Measurements from ENCODE around the gene UCK1. TPM values are rescaled to one million over a fixed set of nuclear protein-coding genes. Genes with fewer than 3 reads are reported as not detected.

Gene UCK1
- 24.1 and 25.3 TPM in 2 replicates for total RNA-seq (2016; rRNA removed; fragmentation: Illumina TruSeq; extraction: Trizol)
- total RNA-seq (2016; cell fraction: cytosol; rRNA removed; fragmentation: Illumina TruSeq; extraction: Trizol; ENCODE audit: low read depth): 15.3 and 19.7 TPM in 2 replicates
- total RNA-seq (2016; cell fraction: insoluble cytoplasmic fraction; rRNA removed; fragmentation: Illumina TruSeq; extraction: Trizol): 23.3 and 24.1 TPM in 2 replicates
- total RNA-seq (2016; cell fraction: membrane; rRNA removed; fragmentation: Illumina TruSeq; extraction: Trizol): 33.2 and 36.4 TPM in 2 replicates
- total RNA-seq (2016; cell fraction: nucleus; rRNA removed; fragmentation: Illumina TruSeq; extraction: Trizol): 15.4 and 16.5 TPM in 2 replicates
- polyA plus RNA-seq (2011; rRNA removed): 11.0 and 15.3 TPM in 2 replicates
- polyA plus RNA-seq (2011; cell fraction: cytosol; rRNA removed): 14.5 and 15.9 TPM in 2 replicates
- 23.4 and 24.9 TPM in 2 replicates for polyA plus RNA-seq (2011; cell fraction: nucleus; rRNA removed)
- polyA plus RNA-seq (2012): 12.9 and 14.6 TPM in 2 replicates
- 19.2 and 25.0 TPM in 2 replicates for polyA plus RNA-seq (2016; cell fraction: cytosol; fragmentation: Illumina TruSeq; extraction: Trizol; ENCODE audit: low read depth)
- 27.5 and 27.7 TPM in 2 replicates for polyA plus RNA-seq (2016; cell fraction: insoluble cytoplasmic fraction; fragmentation: Illumina TruSeq; extraction: Trizol; ENCODE audit: low read depth)
- polyA plus RNA-seq (2016; cell fraction: membrane; fragmentation: Illumina TruSeq; extraction: Trizol; ENCODE audit: low read depth): 32.5 and 35.5 TPM in 2 replicates
- polyA plus RNA-seq (2016; cell fraction: nucleus; fragmentation: Illumina TruSeq; extraction: Trizol; ENCODE audit: insufficient read depth, low read depth): 32.5 and 35.4 TPM in 2 replicates
- 11.4 and 48.7 TPM in 2 replicates for polyA minus RNA-seq (2011; rRNA and poly(A)+ RNA removed; ENCODE audit: low replicate concordance)
- polyA minus RNA-seq (2011; cell fraction: cytosol; rRNA and poly(A)+ RNA removed): 6.5 and 6.8 TPM in 2 replicates
- 8.3 and 8.5 TPM in 2 replicates for polyA minus RNA-seq (2011; cell fraction: nucleus; rRNA and poly(A)+ RNA removed)
- Bru-seq, nascent RNA: percentile 55 among the genes with signal in this experiment
- percentile 73 among the genes with signal in this experiment for BruChase-seq, experiment 1, labeled RNA remaining after a 6-hour chase
- BruChase-seq, experiment 2, labeled RNA remaining after a 2-hour chase: percentile 66 among the genes with signal in this experiment
- long read RNA-seq, experiment 1, transcript UCK1-204 (7 exons, 2,167 nt): major isoform, 31 of 42 reads
- long read RNA-seq, experiment 1, transcript UCK1-202 (7 exons, 2,051 nt): minor isoform, 5 of 42 reads
- long read RNA-seq, experiment 1, partial matches to known transcripts: 0 of 42 reads
- long read RNA-seq, experiment 1, other reads (novel, unspliced or antisense): 6 of 42 reads
- long read RNA-seq, experiment 2, transcript UCK1-204 (7 exons, 2,167 nt): major isoform, 20 of 38 reads
- long read RNA-seq, experiment 2, partial matches to known transcripts: 4 of 38 reads
- long read RNA-seq, experiment 2, other reads (novel, unspliced or antisense): 11 of 38 reads

DNA sequence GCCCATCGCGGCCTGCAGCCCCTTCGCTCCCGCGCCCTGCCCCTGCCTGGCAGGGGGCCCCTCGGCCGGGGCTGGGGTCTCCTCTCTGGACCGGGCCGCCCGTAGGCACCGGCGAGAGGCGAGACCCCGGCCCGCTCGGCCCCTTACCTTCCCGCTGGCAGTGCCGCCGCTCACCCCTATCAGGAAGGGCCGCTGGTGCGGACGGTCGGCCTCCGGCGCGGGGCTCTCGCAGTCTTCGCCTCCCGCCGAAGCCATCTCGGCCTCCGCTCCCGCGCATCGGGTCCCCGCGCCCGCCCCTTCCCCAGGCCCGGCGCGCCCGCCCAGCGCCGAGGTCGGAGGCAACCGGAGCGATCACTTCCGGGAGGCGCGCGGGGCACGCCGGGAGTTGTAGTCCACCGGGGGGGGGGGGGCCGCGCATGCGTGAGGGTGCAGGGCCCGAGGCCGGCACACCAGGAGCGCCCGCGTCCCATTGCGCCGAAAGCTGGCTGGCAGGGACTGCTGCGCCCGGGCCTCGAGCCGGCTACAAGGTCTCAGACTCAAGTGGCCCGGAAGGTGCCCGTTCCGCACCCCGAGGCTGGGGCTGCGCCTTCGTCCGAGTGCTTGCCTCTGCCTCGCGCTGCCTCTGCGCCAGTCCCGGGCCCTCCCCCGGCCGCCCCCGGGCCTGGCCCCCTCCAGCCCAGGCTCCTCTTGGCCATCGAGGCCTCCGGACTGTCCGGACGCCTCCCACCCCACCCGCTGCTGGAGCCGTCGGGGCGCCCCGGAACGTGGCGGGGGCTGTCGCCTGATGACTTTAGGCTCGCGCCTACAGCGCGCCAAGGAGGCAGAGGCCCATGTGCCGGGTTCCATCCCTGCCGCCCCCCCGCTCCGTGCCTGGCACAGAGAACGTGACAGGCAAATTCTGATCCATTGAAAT is at the start of gene UCK1:
TSS of gene UCK1 (minus strand) at position 344 of the 913 bp plus-strand sequence. CDS start at position 255, 89 bp downstream.
- in situ Hi-C loops (cut with HindIII; ENCODE audit: extremely low pct_ligation_motif_present, low pct_unique_long_range_greater_than_20kb): no loop called here
- intact Hi-C loops (cut with micrococcal nuclease; ENCODE audit: unreplicated experiment): no loop called here
- DNase-seq (ENCODE audit: low spot score): peak; percentile 42
- CTCF ChIA-PET (ENCODE audit: low intra/inter-chr PET ratio, low total read pairs): no interaction called here
- peaks cover 23% of the 10 kb centered on the region for H3K4me1 ChIP-seq (ENCODE audit: insufficient read depth, low read length)
- POLR2A ChIA-PET: interaction anchor here (0.9 to 1.3 kb wide), 2 partner anchors 14 to 15 kb away, joined by 3 read pairs; partner anchors contain the start of gene PRRT1B
- H3K36me3 ChIP-seq (replicated peaks in 1 of 2; ENCODE audit: control insufficient read depth in 1 of 2, insufficient read depth in 2 of 2, low read length in 2 of 2): peaks cover 3 to 19% of the 10 kb centered on the region in 2 experiments; a peak in 3 of 5 replicates
- no TSS peak for BruUV-seq (replicated peaks)
- no peaks in the 10 kb centered on the region for H3K9me3 ChIP-seq (ENCODE audit: low read length)
- FAIRE-seq: no peak
- peak within 1 kb of the TSS; percentile 76 for H3K9ac ChIP-seq (ENCODE audit: insufficient read depth, low read depth, low read length)
- no peak within 1 kb of the TSS for H2AFZ ChIP-seq (ENCODE audit: low read length)
- peaks cover 3 to 21% of the 10 kb centered on the region in 2 experiments; a peak in 3 of 5 replicates for H3K27me3 ChIP-seq (ENCODE audit: control insufficient read depth in 1 of 2, insufficient read depth in 2 of 2, low read length in 2 of 2)
- WGBS (ENCODE audit: low lambda C conversion rate): 77% methylated on average over 22 of the region's 103 CpGs
- peak within 1 kb of the TSS; percentile 52 to 87 (median 78) for H3K4me3 ChIP-seq (replicated peaks in 1 of 3; ENCODE audit: insufficient read depth in 1 of 3, low read depth in 2 of 3, low read length in 3 of 3)
- ATAC-seq: peak; percentile 81
- peak within 1 kb of the TSS; percentile 98 for H3K4me2 ChIP-seq (ENCODE audit: low read depth, low read length)
- peak within 1 kb of the TSS; percentile 42 for H3K27ac ChIP-seq (ENCODE audit: extremely low read length, insufficient read depth, low read length)
- H4K20me1 ChIP-seq (ENCODE audit: insufficient read depth, low read length): no peaks in the 10 kb centered on the region
- peaks cover 6% of the 10 kb centered on the region for H3K79me2 ChIP-seq (ENCODE audit: insufficient read depth, low read length)
- TF ChIP-seq EEA1 (CRISPR knock-in tag; IDR thresholded peaks at IDR 0.05; ENCODE audit: borderline replicate concordance) (no peak), PRMT3 (CRISPR knock-in tag; IDR thresholded peaks at IDR 0.05; ENCODE audit: borderline replicate concordance, low read depth) (no peak), HOXA9 (CRISPR knock-in tag; IDR thresholded peaks at IDR 0.05; ENCODE audit: borderline replicate concordance) (no peak), ZNF274 (CRISPR knock-in tag; IDR thresholded peaks at IDR 0.05) (no peak), POGZ (CRISPR knock-in tag; IDR thresholded peaks at IDR 0.05) (no peak), ZNF558 (CRISPR knock-in tag; IDR thresholded peaks at IDR 0.05; ENCODE audit: borderline replicate concordance) (no peak), ZNF501 (CRISPR knock-in tag; IDR thresholded peaks at IDR 0.05) (no peak), ZSCAN31 (CRISPR knock-in tag; IDR thresholded peaks at IDR 0.05; ENCODE audit: low read depth) (no peak), KAT7 (CRISPR knock-in tag; IDR thresholded peaks at IDR 0.05; ENCODE audit: borderline replicate concordance) (no peak), NCOR1 (IDR thresholded peaks at IDR 0.05; ENCODE audit: borderline replicate concordance, low read length) (no peak), ZSCAN20 (CRISPR knock-in tag; IDR thresholded peaks at IDR 0.05; ENCODE audit: borderline replicate concordance) (0 out of 2 replicates have a peak, but pooled peaks have one; percentile 33)
- TF ChIP-seq, protein P1, sequence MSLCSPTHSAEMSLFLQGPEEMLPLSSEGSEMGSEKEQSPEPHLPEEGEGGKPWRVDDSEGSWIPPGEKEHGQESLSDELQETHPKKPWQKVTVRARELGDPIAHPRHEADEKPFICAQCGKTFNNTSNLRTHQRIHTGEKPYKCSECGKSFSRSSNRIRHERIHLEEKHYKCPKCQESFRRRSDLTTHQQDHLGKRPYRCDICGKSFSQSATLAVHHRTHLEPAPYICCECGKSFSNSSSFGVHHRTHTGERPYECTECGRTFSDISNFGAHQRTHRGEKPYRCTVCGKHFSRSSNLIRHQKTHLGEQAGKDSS (CRISPR knock-in tag; IDR thresholded peaks at IDR 0.05; ENCODE audit: borderline replicate concordance, low read depth): no peak
- TF ChIP-seq, protein P2, sequence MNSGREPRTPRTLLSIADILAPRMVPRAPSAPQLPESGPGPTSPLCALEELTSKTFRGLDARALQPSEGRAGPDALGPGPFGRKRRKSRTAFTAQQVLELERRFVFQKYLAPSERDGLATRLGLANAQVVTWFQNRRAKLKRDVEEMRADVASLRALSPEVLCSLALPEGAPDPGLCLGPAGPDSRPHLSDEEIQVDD (CRISPR knock-in tag; IDR thresholded peaks at IDR 0.05; ENCODE audit: borderline replicate concordance): no peak
- TF ChIP-seq, protein P3, sequence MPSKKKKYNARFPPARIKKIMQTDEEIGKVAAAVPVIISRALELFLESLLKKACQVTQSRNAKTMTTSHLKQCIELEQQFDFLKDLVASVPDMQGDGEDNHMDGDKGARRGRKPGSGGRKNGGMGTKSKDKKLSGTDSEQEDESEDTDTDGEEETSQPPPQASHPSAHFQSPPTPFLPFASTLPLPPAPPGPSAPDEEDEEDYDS (CRISPR knock-in tag; IDR thresholded peaks at IDR 0.05): no peak

All from HepG2 (cell line).